ENCODE measurements around the gene EPHA5.

EPHA5 gene

GRCh38 chr4:65393078-65393477 lies 277.2 kb downstream of the EPHA5 start:
- TF ChIP-seq, protein P1, sequence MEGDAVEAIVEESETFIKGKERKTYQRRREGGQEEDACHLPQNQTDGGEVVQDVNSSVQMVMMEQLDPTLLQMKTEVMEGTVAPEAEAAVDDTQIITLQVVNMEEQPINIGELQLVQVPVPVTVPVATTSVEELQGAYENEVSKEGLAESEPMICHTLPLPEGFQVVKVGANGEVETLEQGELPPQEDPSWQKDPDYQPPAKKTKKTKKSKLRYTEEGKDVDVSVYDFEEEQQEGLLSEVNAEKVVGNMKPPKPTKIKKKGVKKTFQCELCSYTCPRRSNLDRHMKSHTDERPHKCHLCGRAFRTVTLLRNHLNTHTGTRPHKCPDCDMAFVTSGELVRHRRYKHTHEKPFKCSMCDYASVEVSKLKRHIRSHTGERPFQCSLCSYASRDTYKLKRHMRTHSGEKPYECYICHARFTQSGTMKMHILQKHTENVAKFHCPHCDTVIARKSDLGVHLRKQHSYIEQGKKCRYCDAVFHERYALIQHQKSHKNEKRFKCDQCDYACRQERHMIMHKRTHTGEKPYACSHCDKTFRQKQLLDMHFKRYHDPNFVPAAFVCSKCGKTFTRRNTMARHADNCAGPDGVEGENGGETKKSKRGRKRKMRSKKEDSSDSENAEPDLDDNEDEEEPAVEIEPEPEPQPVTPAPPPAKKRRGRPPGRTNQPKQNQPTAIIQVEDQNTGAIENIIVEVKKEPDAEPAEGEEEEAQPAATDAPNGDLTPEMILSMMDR (conservative IDR thresholded peaks at IDR 0.05; ENCODE audit: low read length) = no peak
- DNase-seq (ENCODE audit: low read depth) = no peak
- H3K4me3 ChIP-seq (ENCODE audit: low read length) = no peak overlapping the region

DNA sequence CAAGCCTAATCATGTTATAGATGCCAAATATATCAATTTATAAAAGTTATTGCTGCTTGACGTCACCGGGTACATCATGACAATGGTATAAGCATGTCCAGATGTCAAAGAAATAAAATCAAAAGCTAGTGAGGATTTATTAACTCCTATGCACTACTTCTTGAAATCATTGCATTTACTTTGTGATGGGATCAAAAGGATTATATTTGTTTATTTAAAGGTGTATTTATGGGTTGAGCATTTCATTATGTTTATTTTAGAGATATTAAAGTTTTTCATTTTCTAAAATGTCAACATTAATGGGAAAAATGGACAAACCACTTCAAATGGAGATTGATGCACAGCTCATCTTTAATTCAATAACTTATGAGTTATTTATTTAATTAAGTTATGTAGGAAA lies 277.8 kb downstream of the EPHA5 start:
- TF ChIP-seq, protein P1 (conservative IDR thresholded peaks at IDR 0.05; ENCODE audit: low read length) = no peak

GRCh38 chr4:65391814-65392213 lies 278.5 kb downstream of the EPHA5 start:
- H3K4me3 ChIP-seq (ENCODE audit: low read length) = no peak overlapping the region
- TF ChIP-seq, protein P1 (conservative IDR thresholded peaks at IDR 0.05; ENCODE audit: low read length) = no peak
- DNase-seq (ENCODE audit: low read depth) = no peak

More for the DNA sequence above, 277.8 kb downstream of the EPHA5 start:
- DNase-seq (ENCODE audit: low read depth) = no peak
- no peak overlapping the region for H3K4me3 ChIP-seq (ENCODE audit: low read length)

- TF ChIP-seq, protein P1 (conservative IDR thresholded peaks at IDR 0.05; ENCODE audit: low read length) = no peak
- no peak for DNase-seq (ENCODE audit: low read depth)
- no peak overlapping the region for H3K4me3 ChIP-seq (ENCODE audit: low read length)
Measured at GRCh38 chr4:65391382-65391781, 278.9 kb downstream of the EPHA5 start.

GRCh38 chr4:65386927-65387326 lies 283.4 kb downstream of the EPHA5 start:
- TF ChIP-seq, protein P1 (conservative IDR thresholded peaks at IDR 0.05; ENCODE audit: low read length) = no peak
- H3K4me3 ChIP-seq (ENCODE audit: low read length) = no peak overlapping the region
- DNase-seq (ENCODE audit: low read depth) = no peak

GRCh38 chr4:65383589-65384305 lies 286.5 kb downstream of the EPHA5 start:
- TF ChIP-seq, protein P1 (conservative IDR thresholded peaks at IDR 0.05; ENCODE audit: low read length) = no peak
- no peak overlapping the region for H3K4me3 ChIP-seq (ENCODE audit: low read length)
- no peak for DNase-seq (ENCODE audit: low read depth)

DNA sequence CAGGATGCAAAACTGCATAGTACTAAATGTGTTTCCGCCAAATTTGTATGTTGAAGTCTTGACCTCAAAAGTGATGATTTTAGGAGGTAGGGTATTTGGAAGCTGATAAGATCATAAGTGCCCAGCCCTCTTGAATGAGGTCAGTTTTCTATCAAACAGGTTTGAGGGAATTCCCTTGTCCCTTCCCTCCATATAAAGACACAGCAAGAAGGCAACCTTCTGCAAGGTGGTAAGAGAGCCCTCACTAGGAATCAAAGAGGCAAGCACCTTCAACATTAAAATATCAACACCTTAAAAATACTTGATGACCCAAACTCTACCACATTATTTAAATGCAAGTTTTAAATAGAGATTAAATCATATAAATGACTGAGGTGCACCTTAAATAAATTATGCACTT lies 288.6 kb downstream of the EPHA5 start:
- no peak for DNase-seq (ENCODE audit: low read depth)
- TF ChIP-seq, protein P1 (conservative IDR thresholded peaks at IDR 0.05; ENCODE audit: low read length) = no peak
- H3K4me3 ChIP-seq (ENCODE audit: low read length) = no peak overlapping the region

Measured in AG10803 (cell line).